ENCODE data around the gene ANKRD44. TPM values are rescaled to one million over a fixed set of nuclear protein-coding genes. Genes with fewer than 3 reads are reported as not detected.

Gene ANKRD44
- total RNA-seq, 4 donors from 2014 or later: 24.4 to 51.8 (median 35.7) TPM

DNA sequence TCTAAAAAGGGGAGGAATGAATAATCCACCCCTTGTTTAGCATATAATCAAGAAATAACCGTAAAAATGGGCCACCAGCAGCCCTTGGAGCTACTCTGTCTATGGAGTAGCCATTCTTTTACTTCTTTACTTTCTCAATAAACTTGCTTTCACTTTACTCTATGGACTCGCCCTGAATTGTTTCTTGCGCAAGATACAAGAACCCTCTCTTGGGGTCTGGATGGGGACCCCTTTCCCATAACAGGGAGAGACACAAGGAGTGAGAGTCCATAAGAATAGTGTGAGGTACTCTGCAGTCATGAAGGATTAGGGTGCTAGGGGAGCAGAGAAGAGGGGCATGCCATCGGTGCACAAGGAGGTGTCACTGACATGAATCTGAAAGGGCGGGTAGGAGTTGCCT lies 224.9 kb downstream of the ANKRD44 start:
- ATAC-seq: no peak
- H3K27me3 ChIP-seq: no peaks in the 10 kb centered on the region
- 91 to 97% methylated on average over 4 to 5 of the region's 5 CpGs for WGBS, 2 donors (ENCODE audit: low coverage in 1 of 2)
- no peak overlapping the region for H3K4me3 ChIP-seq
- no peaks in the 10 kb centered on the region for H3K9me3 ChIP-seq
- peaks cover 0 to 18% (median 0%) of the 10 kb centered on the region in 3 donors for H3K4me1 ChIP-seq
- TF ChIP-seq POLR2AphosphoS5 (IDR thresholded peaks at IDR 0.05) (no peak), EP300 (IDR thresholded peaks at IDR 0.05) (no peak)
- H3K36me3 ChIP-seq: peaks cover 0 to 29% of the 10 kb centered on the region in 2 donors
- no peak overlapping the region for H3K27ac ChIP-seq

DNA sequence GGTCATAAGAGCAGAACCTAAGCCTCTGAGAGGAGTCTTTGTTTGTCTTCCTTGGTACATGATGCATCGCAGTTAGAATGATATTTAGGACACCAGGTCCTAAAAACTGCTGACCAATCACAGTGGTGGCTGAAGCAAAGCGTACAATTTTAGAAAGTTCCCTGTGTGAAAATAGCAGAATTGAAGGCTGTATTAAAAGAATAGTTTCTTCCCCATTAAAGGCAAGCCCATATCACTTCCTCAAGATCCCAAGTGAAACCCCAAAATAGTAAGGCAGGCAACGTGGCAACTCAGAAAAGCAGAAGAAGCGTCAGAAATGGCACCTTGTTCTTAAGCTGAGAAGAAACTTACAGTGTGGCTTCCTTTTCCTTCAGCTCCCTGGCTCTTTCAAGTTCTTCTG lies 229.3 kb downstream of the ANKRD44 start:
- Histone ChIP-seq H3K9me3 (no peaks in the 10 kb centered on the region), H3K36me3 (peaks cover 0 to 52% of the 10 kb centered on the region in 2 donors), H3K4me3 (no peak overlapping the region), H3K4me1 (peaks cover 0 to 22% (median 7%) of the 10 kb centered on the region in 3 donors), H3K27ac (no peak overlapping the region), H3K27me3 (no peaks in the 10 kb centered on the region)
- TF ChIP-seq POLR2A (IDR thresholded peaks at IDR 0.05) (no peak), POLR2AphosphoS5 (IDR thresholded peaks at IDR 0.05) (no peak), EP300 (IDR thresholded peaks at IDR 0.05) (no peak)
- TF ChIP-seq, protein P1, sequence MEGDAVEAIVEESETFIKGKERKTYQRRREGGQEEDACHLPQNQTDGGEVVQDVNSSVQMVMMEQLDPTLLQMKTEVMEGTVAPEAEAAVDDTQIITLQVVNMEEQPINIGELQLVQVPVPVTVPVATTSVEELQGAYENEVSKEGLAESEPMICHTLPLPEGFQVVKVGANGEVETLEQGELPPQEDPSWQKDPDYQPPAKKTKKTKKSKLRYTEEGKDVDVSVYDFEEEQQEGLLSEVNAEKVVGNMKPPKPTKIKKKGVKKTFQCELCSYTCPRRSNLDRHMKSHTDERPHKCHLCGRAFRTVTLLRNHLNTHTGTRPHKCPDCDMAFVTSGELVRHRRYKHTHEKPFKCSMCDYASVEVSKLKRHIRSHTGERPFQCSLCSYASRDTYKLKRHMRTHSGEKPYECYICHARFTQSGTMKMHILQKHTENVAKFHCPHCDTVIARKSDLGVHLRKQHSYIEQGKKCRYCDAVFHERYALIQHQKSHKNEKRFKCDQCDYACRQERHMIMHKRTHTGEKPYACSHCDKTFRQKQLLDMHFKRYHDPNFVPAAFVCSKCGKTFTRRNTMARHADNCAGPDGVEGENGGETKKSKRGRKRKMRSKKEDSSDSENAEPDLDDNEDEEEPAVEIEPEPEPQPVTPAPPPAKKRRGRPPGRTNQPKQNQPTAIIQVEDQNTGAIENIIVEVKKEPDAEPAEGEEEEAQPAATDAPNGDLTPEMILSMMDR (IDR thresholded peaks at IDR 0.05): no peak
- 68 to 96% methylated on average over 3 to 4 of the region's 4 CpGs for WGBS, 2 donors (ENCODE audit: low coverage in 1 of 2)
- ATAC-seq: no peak

DNA sequence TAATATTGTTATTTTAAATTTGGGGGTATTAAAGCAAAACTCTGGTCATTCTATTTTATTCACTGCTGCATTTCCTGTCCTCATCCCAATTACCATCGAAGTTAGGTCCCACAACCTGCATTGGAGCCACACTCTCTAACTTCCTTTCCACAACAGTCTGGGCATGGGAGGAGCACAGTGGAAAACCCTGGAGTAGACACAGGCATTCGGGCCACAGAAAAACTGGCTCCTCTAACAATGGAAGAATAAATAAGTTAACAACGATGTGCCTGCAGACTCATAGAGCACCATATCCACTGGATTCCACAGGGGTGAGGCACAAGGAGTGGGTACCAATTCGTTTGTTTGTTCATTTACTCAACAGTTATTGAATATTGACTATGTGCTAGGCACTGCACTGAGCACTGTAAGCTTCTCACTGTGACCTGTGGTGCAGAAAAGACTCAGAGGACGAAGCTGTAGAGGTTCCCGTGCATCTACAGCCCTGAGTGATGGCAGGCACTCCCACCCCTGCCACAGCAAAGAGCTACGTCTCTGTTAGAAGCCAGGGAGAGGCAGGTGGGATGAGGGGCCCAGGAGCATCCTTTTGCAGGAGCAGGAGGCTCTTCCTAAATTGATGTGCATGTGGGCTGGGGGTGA lies 229.9 kb downstream of the ANKRD44 start:
- 71 to 83% methylated on average over 5 to 7 of the region's 7 CpGs for WGBS, 2 donors (ENCODE audit: low coverage in 1 of 2)
- H3K4me3 ChIP-seq: no peak overlapping the region
- no peaks in the 10 kb centered on the region for H3K27me3 ChIP-seq
- no peaks in the 10 kb centered on the region for H3K9me3 ChIP-seq
- peaks cover 0 to 52% of the 10 kb centered on the region in 2 donors for H3K36me3 ChIP-seq
- TF ChIP-seq POLR2A (IDR thresholded peaks at IDR 0.05) (no peak), POLR2AphosphoS5 (IDR thresholded peaks at IDR 0.05) (no peak), EP300 (IDR thresholded peaks at IDR 0.05) (no peak)
- TF ChIP-seq, protein P1 (IDR thresholded peaks at IDR 0.05): no peak
- H3K4me1 ChIP-seq: peaks cover 0 to 22% (median 7%) of the 10 kb centered on the region in 3 donors
- H3K27ac ChIP-seq: peak overlapping the region in 1 of 4 donors; percentile 24
- no peak for ATAC-seq

DNA sequence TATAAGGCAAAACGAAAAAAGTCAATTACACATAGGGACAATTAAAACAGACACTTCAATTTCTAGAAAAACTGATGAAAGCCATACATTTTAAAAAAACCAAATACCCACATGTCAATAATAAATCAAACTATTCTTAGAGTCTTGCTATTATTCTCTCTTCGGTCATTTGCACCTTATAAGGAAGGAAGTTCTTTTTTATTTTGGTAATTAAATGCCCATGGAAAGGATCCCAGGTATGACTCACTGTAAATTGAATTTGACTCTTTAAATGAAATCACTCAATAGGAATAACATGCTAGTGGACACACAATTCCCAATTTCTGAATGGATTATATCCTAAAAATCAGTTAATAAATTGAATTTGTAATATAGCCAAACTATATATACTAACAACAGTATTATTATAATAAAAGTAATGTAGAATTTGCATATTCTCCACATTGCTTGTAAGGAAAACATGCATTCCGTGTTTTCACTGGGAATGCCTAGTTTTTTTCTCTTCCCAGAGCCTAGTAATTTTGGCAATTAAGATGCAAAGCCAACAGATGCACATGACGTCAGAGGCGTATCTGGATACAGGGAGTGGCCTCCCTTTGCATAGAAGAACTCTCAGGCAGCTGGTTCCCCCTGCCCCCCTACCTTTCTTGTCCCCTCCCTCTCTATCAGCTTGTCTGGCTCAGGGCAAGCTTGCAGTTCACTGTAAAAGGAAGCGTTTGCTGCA lies 230.6 kb downstream of the ANKRD44 start:
- Histone ChIP-seq H3K4me1 (peaks cover 0 to 22% (median 7%) of the 10 kb centered on the region in 3 donors), H3K27ac (peak overlapping the region in 1 of 4 donors; percentile 44), H3K9me3 (no peaks in the 10 kb centered on the region), H3K36me3 (peaks cover 0 to 52% of the 10 kb centered on the region in 2 donors), H3K4me3 (no peak overlapping the region), H3K27me3 (no peaks in the 10 kb centered on the region)
- ATAC-seq: no peak
- TF ChIP-seq, protein P1 (IDR thresholded peaks at IDR 0.05): no peak
- TF ChIP-seq EP300 (IDR thresholded peaks at IDR 0.05): no peak
- TF ChIP-seq POLR2A (IDR thresholded peaks at IDR 0.05): no peak
- no peak for TF ChIP-seq POLR2AphosphoS5 (IDR thresholded peaks at IDR 0.05)
- WGBS, 2 donors (ENCODE audit: low coverage in 1 of 2): 44 to 45% methylated on average over 6 of the region's 6 CpGs

DNA sequence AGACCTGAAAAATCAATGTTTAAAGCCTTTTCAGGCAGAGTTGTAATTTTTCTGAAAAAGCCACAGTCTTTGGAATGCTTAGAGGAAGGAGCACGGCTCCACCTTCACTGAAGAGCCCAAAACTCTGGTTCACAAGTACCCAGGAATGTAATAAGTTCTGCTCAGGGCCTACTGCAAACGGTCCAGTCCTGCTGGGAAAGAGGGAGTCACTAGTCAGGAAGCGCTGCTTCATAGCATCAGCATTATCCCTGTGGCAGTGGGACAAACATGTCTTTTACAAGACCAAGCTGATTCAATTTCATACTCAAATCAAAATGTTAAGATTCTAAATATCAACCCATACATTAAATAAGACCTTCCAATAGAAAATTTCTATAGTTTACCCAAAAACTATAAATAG lies 231.2 kb downstream of the ANKRD44 start:
- WGBS, 2 donors (ENCODE audit: low coverage in 1 of 2): 48 to 68% methylated on average over 3 of the region's 3 CpGs
- no peaks in the 10 kb centered on the region for H3K27me3 ChIP-seq
- peaks cover 0 to 25% (median 7%) of the 10 kb centered on the region in 3 donors for H3K4me1 ChIP-seq
- no peaks in the 10 kb centered on the region for H3K9me3 ChIP-seq
- H3K36me3 ChIP-seq: peaks cover 0 to 55% of the 10 kb centered on the region in 2 donors
- H3K4me3 ChIP-seq: no peak overlapping the region
- peak overlapping the region in 2 of 4 donors; percentile 8 to 44 for H3K27ac ChIP-seq
- peak; percentile 34 for ATAC-seq
- TF ChIP-seq POLR2AphosphoS5 (IDR thresholded peaks at IDR 0.05) (peak; percentile 28), POLR2A (IDR thresholded peaks at IDR 0.05) (no peak), EP300 (IDR thresholded peaks at IDR 0.05) (no peak)
- TF ChIP-seq, protein P1 (IDR thresholded peaks at IDR 0.05): no peak

All from gastroesophageal sphincter (tissue), 4 donors.